WTC11 (cell line): ENCODE measurements around the gene AKAP13. TPM values are rescaled to one million over a fixed set of nuclear protein-coding genes. Genes with fewer than 3 reads are reported as not detected.
A peak's percentile ranks its signal among the peaks of the same experiment; 100 is the strongest.

Experiments used
- ATAC-seq: fragments of 200-7000 bp; cut with Tn5 transposase; 2 replicates; pipeline ENCODE4 v1.10.0; 2021; ENCODE audit warnings: mild to moderate bottlenecking, moderate library complexity
- CTCF ChIA-PET: fragments of 300-600 bp; sonication (Branson Sonifier 250); formaldehyde crosslinking; loops from one replicate; lab custom pipeline; 2021; ENCODE audit warnings: antibody characterized with exemption; lab: Charles Lee
- POLR2A ChIA-PET: fragments of 350-600 bp; sonication (Branson Sonifier 250); formaldehyde crosslinking; loops from one replicate; lab custom pipeline; 2021; ENCODE audit warnings: antibody characterized with exemption; lab: Charles Lee
- DNase-seq: peaks from one replicate; pipeline ENCODE4 v3.0.0; 2021; ENCODE audit warnings: low spot score
- H3K27ac Mint-ChIP-seq: 2 replicates; pipeline ENCODE4 v1.8.0; 2021; ENCODE audit warnings: mixed read lengths
- H3K27me3 Mint-ChIP-seq: 2 replicates; pipeline ENCODE4 v1.8.0; 2021; ENCODE audit warnings: low read depth, mild to moderate bottlenecking, moderate library complexity, mixed read lengths
- H3K36me3 Mint-ChIP-seq: 2 replicates; pipeline ENCODE4 v1.8.0; 2021; ENCODE audit warnings: mixed read lengths
- H3K4me1 Mint-ChIP-seq: 2 replicates; pipeline ENCODE4 v1.8.0; 2022; ENCODE audit warnings: mixed read lengths
- H3K4me3 Mint-ChIP-seq: 2 replicates; pipeline ENCODE4 v1.8.0; 2021; ENCODE audit warnings: mild to moderate bottlenecking, moderate library complexity, mixed read lengths
- H3K9me3 Mint-ChIP-seq: 2 replicates; pipeline ENCODE4 v1.8.0; 2021; ENCODE audit warnings: mixed read lengths
- ESRRA ChIP-seq: sonication (generic); formaldehyde crosslinking; IDR thresholded peaks from 2 replicates; pipeline ENCODE4 v1.8.1; 2022; ENCODE audit warnings: mild to moderate bottlenecking, missing genetic modification reagents, borderline replicate concordance
- GTF2I ChIP-seq: fragments of 250-450 bp; sonication (Bioruptor Pico); conservative IDR thresholded peaks from 2 replicates; pipeline ENCODE4 v1.4.0; 2021; ENCODE audit warnings: mild to moderate bottlenecking
- IRF2 ChIP-seq: sonication (generic); formaldehyde crosslinking; IDR thresholded peaks from 2 replicates; pipeline ENCODE4 v1.8.0; 2022; ENCODE audit warnings: low read depth, missing genetic modification reagents, borderline replicate concordance
- KAT7 ChIP-seq: sonication (generic); formaldehyde crosslinking; IDR thresholded peaks from 2 replicates; pipeline ENCODE4 v1.8.1; 2023; ENCODE audit warnings: missing genetic modification reagents, mild to moderate bottlenecking, borderline replicate concordance
- NR3C1 ChIP-seq: sonication (generic); formaldehyde crosslinking; conservative IDR thresholded peaks from 2 replicates; pipeline ENCODE4 v1.8.1; 2023; ENCODE audit warnings: low read depth, mild to moderate bottlenecking, missing genetic modification reagents
- RELA ChIP-seq: sonication (generic); formaldehyde crosslinking; IDR thresholded peaks from 2 replicates; pipeline ENCODE4 v1.8.1; 2022; ENCODE audit warnings: missing genetic modification reagents, mild to moderate bottlenecking, borderline replicate concordance
- RORB ChIP-seq: fragments of 250-450 bp; sonication (Bioruptor Pico); IDR thresholded peaks from 2 replicates; pipeline ENCODE4 v1.9.0; 2021; ENCODE audit warnings: mild to moderate bottlenecking
- SOX15 ChIP-seq: fragments of 250-450 bp; sonication (Bioruptor Pico); IDR thresholded peaks from 2 replicates; pipeline ENCODE4 v1.9.0; 2021; ENCODE audit warnings: mild to moderate bottlenecking
- TEAD4 ChIP-seq: sonication (generic); formaldehyde crosslinking; IDR thresholded peaks from 2 replicates; pipeline ENCODE4 v1.8.0; 2022; ENCODE audit warnings: mild to moderate bottlenecking, missing genetic modification reagents
- ZNF671 ChIP-seq: fragments of 250-450 bp; sonication (Bioruptor Pico); IDR thresholded peaks from 2 replicates; pipeline ENCODE4 v1.8.0; 2021; ENCODE audit warnings: mild to moderate bottlenecking
- total RNA-seq: library from RNA; stranded (reverse); gene quantifications from 3 replicates; pipeline ENCODE4 v1.2.3, GENCODE V29; 2021
- TF ChIP-seq, protein P1 (sequence below): fragments of 200-600 bp; IDR thresholded peaks from 2 replicates; pipeline ENCODE4 v1.8.0; 2022; ENCODE audit warnings: antibody characterized with exemption
- TF ChIP-seq, protein P2 (sequence below): sonication (generic); formaldehyde crosslinking; IDR thresholded peaks from 2 replicates; pipeline ENCODE4 v1.8.1; 2023; ENCODE audit warnings: mild to moderate bottlenecking, missing genetic modification reagents, moderate library complexity
- TF ChIP-seq, protein P3 (sequence below): sonication (generic); formaldehyde crosslinking; conservative IDR thresholded peaks from 2 replicates; pipeline ENCODE4 v1.8.1; 2022; ENCODE audit warnings: mild to moderate bottlenecking, missing genetic modification reagents
- TF ChIP-seq, protein P4 (sequence below): fragments of 250-450 bp; sonication (Bioruptor Pico); IDR thresholded peaks from 2 replicates; pipeline ENCODE4 v1.8.0; 2021; ENCODE audit warnings: mild to moderate bottlenecking
- TF ChIP-seq, protein P5 (sequence below): fragments of 250-450 bp; sonication (Bioruptor Pico); IDR thresholded peaks from 2 replicates; pipeline ENCODE4 v1.9.0; 2021; ENCODE audit warnings: mild to moderate bottlenecking, borderline replicate concordance

AKAP13 gene
- total RNA-seq, 1 experiment from 2014 or later = 50.3 TPM

DNA sequence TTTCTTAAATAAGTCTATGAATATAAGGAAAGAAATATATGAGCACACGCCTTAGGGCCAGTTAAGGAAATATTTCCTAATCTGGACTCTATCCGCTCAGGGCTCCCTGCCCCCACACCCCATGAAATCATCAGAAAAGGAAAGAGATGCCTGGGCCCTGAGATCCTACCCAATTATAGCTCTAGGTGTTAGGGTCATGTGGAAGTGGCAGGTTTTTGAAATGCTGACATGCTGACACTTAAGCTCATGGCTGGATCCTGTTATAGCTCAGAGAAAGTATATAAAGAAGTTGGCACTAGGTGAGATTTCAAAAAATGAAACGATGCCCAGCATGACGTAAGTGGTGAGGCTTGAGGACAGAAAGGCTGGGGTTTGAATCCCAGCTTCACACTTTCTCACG, 43.5 kb upstream of the AKAP13 start:
- 0 out of 2 replicates have a peak, but pooled peaks cover 4% of the 10 kb centered on the region for H3K9me3 Mint-ChIP-seq
- H3K4me1 Mint-ChIP-seq = peaks cover 19% of the 10 kb centered on the region
- POLR2A ChIA-PET = interaction anchor here (0.5 to 1.1 kb wide), 2 partner anchors 41 to 233 kb away, joined by 4 read pairs; no protein-coding TSS in a partner anchor
- H3K27ac Mint-ChIP-seq = no peak overlapping the region
- TF ChIP-seq, protein P1, sequence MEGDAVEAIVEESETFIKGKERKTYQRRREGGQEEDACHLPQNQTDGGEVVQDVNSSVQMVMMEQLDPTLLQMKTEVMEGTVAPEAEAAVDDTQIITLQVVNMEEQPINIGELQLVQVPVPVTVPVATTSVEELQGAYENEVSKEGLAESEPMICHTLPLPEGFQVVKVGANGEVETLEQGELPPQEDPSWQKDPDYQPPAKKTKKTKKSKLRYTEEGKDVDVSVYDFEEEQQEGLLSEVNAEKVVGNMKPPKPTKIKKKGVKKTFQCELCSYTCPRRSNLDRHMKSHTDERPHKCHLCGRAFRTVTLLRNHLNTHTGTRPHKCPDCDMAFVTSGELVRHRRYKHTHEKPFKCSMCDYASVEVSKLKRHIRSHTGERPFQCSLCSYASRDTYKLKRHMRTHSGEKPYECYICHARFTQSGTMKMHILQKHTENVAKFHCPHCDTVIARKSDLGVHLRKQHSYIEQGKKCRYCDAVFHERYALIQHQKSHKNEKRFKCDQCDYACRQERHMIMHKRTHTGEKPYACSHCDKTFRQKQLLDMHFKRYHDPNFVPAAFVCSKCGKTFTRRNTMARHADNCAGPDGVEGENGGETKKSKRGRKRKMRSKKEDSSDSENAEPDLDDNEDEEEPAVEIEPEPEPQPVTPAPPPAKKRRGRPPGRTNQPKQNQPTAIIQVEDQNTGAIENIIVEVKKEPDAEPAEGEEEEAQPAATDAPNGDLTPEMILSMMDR = no peak
- TF ChIP-seq SOX15 (CRISPR knock-in tag) = no peak
- no peak for TF ChIP-seq IRF2
- TF ChIP-seq GTF2I (CRISPR knock-in tag) = no peak
- no peak for TF ChIP-seq ESRRA (CRISPR knock-in tag)
- no peak for TF ChIP-seq RELA (CRISPR knock-in tag)
- TF ChIP-seq RORB (CRISPR knock-in tag) = no peak
- no peak for TF ChIP-seq KAT7 (CRISPR knock-in tag)
- TF ChIP-seq ZNF671 (CRISPR knock-in tag) = no peak
- DNase-seq (no peak), ATAC-seq (no peak)
- CTCF ChIA-PET = no interaction called here
- H3K27me3 Mint-ChIP-seq = peaks cover 11% of the 10 kb centered on the region
- H3K4me3 Mint-ChIP-seq = no peak overlapping the region
- H3K36me3 Mint-ChIP-seq = no peaks in the 10 kb centered on the region

DNA sequence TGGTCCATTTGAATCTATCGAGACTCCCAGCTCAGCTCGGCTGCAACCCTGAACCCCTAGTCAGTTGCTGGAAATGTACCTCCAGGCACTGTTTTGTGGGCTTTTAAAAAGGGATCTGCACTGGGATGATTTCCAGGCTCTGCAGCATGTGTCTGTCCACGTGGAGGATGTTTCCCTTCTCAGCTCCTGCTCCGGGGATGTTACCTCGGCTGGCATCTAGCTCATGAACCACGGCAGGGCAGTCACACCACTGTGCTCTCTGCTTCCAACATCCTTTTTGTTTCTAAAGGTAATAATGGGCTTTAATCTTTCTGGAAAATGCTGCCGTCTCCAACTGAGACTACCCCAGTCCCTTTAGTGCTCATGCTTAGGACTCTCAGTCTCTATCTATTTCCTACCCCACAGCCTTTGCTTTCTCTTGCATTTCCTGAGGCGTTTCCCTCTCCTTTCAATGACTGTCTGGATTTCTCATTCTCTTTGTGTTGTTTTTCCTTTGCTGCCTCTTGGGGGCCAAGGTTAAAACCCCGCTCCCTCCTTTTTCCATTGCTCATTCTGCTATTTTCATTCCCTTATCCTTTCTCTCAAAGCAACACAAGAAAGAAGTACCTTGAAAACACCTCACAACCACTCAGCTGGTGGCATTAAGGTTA, 42.9 kb upstream of the AKAP13 start:
- no peak for TF ChIP-seq NR3C1 (CRISPR knock-in tag)
- TF ChIP-seq TEAD4 (CRISPR knock-in tag) = no peak
- TF ChIP-seq, protein P2, sequence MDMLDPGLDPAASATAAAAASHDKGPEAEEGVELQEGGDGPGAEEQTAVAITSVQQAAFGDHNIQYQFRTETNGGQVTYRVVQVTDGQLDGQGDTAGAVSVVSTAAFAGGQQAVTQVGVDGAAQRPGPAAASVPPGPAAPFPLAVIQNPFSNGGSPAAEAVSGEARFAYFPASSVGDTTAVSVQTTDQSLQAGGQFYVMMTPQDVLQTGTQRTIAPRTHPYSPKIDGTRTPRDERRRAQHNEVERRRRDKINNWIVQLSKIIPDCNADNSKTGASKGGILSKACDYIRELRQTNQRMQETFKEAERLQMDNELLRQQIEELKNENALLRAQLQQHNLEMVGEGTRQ (CRISPR knock-in tag) = no peak
- TF ChIP-seq, protein P3, sequence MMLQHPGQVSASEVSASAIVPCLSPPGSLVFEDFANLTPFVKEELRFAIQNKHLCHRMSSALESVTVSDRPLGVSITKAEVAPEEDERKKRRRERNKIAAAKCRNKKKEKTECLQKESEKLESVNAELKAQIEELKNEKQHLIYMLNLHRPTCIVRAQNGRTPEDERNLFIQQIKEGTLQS (CRISPR knock-in tag) = no peak
- TF ChIP-seq, protein P4, sequence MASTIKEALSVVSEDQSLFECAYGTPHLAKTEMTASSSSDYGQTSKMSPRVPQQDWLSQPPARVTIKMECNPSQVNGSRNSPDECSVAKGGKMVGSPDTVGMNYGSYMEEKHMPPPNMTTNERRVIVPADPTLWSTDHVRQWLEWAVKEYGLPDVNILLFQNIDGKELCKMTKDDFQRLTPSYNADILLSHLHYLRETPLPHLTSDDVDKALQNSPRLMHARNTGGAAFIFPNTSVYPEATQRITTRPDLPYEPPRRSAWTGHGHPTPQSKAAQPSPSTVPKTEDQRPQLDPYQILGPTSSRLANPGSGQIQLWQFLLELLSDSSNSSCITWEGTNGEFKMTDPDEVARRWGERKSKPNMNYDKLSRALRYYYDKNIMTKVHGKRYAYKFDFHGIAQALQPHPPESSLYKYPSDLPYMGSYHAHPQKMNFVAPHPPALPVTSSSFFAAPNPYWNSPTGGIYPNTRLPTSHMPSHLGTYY = no peak
- TF ChIP-seq, protein P5, sequence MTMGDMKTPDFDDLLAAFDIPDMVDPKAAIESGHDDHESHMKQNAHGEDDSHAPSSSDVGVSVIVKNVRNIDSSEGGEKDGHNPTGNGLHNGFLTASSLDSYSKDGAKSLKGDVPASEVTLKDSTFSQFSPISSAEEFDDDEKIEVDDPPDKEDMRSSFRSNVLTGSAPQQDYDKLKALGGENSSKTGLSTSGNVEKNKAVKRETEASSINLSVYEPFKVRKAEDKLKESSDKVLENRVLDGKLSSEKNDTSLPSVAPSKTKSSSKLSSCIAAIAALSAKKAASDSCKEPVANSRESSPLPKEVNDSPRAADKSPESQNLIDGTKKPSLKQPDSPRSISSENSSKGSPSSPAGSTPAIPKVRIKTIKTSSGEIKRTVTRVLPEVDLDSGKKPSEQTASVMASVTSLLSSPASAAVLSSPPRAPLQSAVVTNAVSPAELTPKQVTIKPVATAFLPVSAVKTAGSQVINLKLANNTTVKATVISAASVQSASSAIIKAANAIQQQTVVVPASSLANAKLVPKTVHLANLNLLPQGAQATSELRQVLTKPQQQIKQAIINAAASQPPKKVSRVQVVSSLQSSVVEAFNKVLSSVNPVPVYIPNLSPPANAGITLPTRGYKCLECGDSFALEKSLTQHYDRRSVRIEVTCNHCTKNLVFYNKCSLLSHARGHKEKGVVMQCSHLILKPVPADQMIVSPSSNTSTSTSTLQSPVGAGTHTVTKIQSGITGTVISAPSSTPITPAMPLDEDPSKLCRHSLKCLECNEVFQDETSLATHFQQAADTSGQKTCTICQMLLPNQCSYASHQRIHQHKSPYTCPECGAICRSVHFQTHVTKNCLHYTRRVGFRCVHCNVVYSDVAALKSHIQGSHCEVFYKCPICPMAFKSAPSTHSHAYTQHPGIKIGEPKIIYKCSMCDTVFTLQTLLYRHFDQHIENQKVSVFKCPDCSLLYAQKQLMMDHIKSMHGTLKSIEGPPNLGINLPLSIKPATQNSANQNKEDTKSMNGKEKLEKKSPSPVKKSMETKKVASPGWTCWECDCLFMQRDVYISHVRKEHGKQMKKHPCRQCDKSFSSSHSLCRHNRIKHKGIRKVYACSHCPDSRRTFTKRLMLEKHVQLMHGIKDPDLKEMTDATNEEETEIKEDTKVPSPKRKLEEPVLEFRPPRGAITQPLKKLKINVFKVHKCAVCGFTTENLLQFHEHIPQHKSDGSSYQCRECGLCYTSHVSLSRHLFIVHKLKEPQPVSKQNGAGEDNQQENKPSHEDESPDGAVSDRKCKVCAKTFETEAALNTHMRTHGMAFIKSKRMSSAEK (CRISPR knock-in tag) = no peak
- ChIA-PET POLR2A (interaction anchor here (0.7 to 1.1 kb wide), 2 partner anchors 40 to 162 kb away, joined by 4 to 8 read pairs; no protein-coding TSS in a partner anchor), CTCF (no interaction called here)
- no peak overlapping the region for H3K4me3 Mint-ChIP-seq
- DNase-seq = no peak
- H3K9me3 Mint-ChIP-seq = peaks cover 10% of the 10 kb centered on the region; the same call in 1 of the 2 replicates
- H3K4me1 Mint-ChIP-seq = peaks cover 19% of the 10 kb centered on the region
- no peaks in the 10 kb centered on the region for H3K36me3 Mint-ChIP-seq
- ATAC-seq = peak; percentile 79
- H3K27ac Mint-ChIP-seq = peak overlapping the region; percentile 7; the same call in 1 of the 2 replicates
- H3K27me3 Mint-ChIP-seq = peaks cover 9% of the 10 kb centered on the region
